ENCODE data around the gene CDK14. TPM values are rescaled to one million over a fixed set of nuclear protein-coding genes. Genes with fewer than 3 reads are reported as not detected.

CDK14 gene
- total RNA-seq, 1 experiment from 2014 or later, result 39.1 TPM

GRCh38 chr7:90693939-90694338, 97.8 kb downstream of the CDK14 start:
- no peaks in the 10 kb centered on the region for H4K20me1 ChIP-seq (ENCODE audit: insufficient read depth)
- no peak overlapping the region for H2AFZ ChIP-seq
- CTCF ChIA-PET, result no interaction called here
- no peak for DNase-seq
- no TSS peak for BruUV-seq (replicated peaks)
- intact Hi-C loops (cut with micrococcal nuclease; ENCODE audit: unreplicated experiment), result no loop called here
- POLR2A ChIA-PET (ENCODE audit: unreplicated experiment), result no interaction called here
- no peaks in the 10 kb centered on the region for H3K9me3 ChIP-seq (ENCODE audit: insufficient read depth, low read depth)
- no peak overlapping the region for H3K27ac ChIP-seq
- no peak for TF ChIP-seq EZH2 (IDR thresholded peaks at IDR 0.05; ENCODE audit: low read depth)
- TF ChIP-seq CTCF (conservative IDR thresholded peaks at IDR 0.05), result no peak
- H3K79me2 ChIP-seq (ENCODE audit: low read depth), result no peaks in the 10 kb centered on the region
- H3K4me1 ChIP-seq (replicated peaks; ENCODE audit: insufficient read depth), result no peaks in the 10 kb centered on the region
- H3K4me2 ChIP-seq, result no peak overlapping the region
- H3K27me3 ChIP-seq (ENCODE audit: insufficient read depth, low read depth), result no peaks in the 10 kb centered on the region
- H3K4me3 ChIP-seq, result no peak overlapping the region
- H3F3A ChIP-seq (ENCODE audit: insufficient read depth, low read depth), result no peaks in the 10 kb centered on the region
- H3K9me2 ChIP-seq (ENCODE audit: insufficient read depth), result no peaks in the 10 kb centered on the region
- H3K36me3 ChIP-seq (ENCODE audit: low read depth), result no peaks in the 10 kb centered on the region

GRCh38 chr7:90698616-90699015, 102.5 kb downstream of the CDK14 start:
- no peak overlapping the region for H3K4me3 ChIP-seq
- no peak overlapping the region for H3K4me2 ChIP-seq
- H3K27me3 ChIP-seq (ENCODE audit: insufficient read depth, low read depth), result no peaks in the 10 kb centered on the region
- no peaks in the 10 kb centered on the region for H3K9me2 ChIP-seq (ENCODE audit: insufficient read depth)
- H3F3A ChIP-seq (ENCODE audit: insufficient read depth, low read depth), result no peaks in the 10 kb centered on the region
- H3K4me1 ChIP-seq (replicated peaks; ENCODE audit: insufficient read depth), result no peaks in the 10 kb centered on the region
- H3K36me3 ChIP-seq (ENCODE audit: low read depth), result no peaks in the 10 kb centered on the region
- POLR2A ChIA-PET (ENCODE audit: unreplicated experiment), result no interaction called here
- no peak for TF ChIP-seq CTCF (conservative IDR thresholded peaks at IDR 0.05)
- TF ChIP-seq EZH2 (IDR thresholded peaks at IDR 0.05; ENCODE audit: low read depth), result no peak
- DNase-seq, result no peak
- intact Hi-C loops (cut with micrococcal nuclease; ENCODE audit: unreplicated experiment), result no loop called here
- H3K9me3 ChIP-seq (ENCODE audit: insufficient read depth, low read depth), result no peaks in the 10 kb centered on the region
- CTCF ChIA-PET, result no interaction called here
- H3K79me2 ChIP-seq (ENCODE audit: low read depth), result no peaks in the 10 kb centered on the region
- no TSS peak for BruUV-seq (replicated peaks)
- H2AFZ ChIP-seq, result no peak overlapping the region
- H3K27ac ChIP-seq, result no peak overlapping the region
- no peaks in the 10 kb centered on the region for H4K20me1 ChIP-seq (ENCODE audit: insufficient read depth)

- ChIA-PET CTCF (no interaction called here), POLR2A (ENCODE audit: unreplicated experiment) (no interaction called here)
- no peak for TF ChIP-seq CTCF (conservative IDR thresholded peaks at IDR 0.05)
- no peak for TF ChIP-seq EZH2 (IDR thresholded peaks at IDR 0.05; ENCODE audit: low read depth)
- no peak overlapping the region for H3K27ac ChIP-seq
- H3K4me3 ChIP-seq, result no peak overlapping the region
- no peaks in the 10 kb centered on the region for H4K20me1 ChIP-seq (ENCODE audit: insufficient read depth)
- no peaks in the 10 kb centered on the region for H3F3A ChIP-seq (ENCODE audit: insufficient read depth, low read depth)
- no peaks in the 10 kb centered on the region for H3K79me2 ChIP-seq (ENCODE audit: low read depth)
- no TSS peak for BruUV-seq (replicated peaks)
- no peaks in the 10 kb centered on the region for H3K27me3 ChIP-seq (ENCODE audit: insufficient read depth, low read depth)
- H3K9me2 ChIP-seq (ENCODE audit: insufficient read depth), result no peaks in the 10 kb centered on the region
- no peaks in the 10 kb centered on the region for H3K9me3 ChIP-seq (ENCODE audit: insufficient read depth, low read depth)
- H2AFZ ChIP-seq, result no peak overlapping the region
- intact Hi-C loops (cut with micrococcal nuclease; ENCODE audit: unreplicated experiment), result no loop called here
- H3K36me3 ChIP-seq (ENCODE audit: low read depth), result no peaks in the 10 kb centered on the region
- peak overlapping the region; percentile 34; the same call in 1 of the 2 replicates for H3K4me2 ChIP-seq
- no peak for DNase-seq
- no peaks in the 10 kb centered on the region for H3K4me1 ChIP-seq (replicated peaks; ENCODE audit: insufficient read depth)
These were observed 104.9 kb downstream of the CDK14 start for GRCh38 chr7:90701021-90701420.
